ENCODE data around the gene SPTBN5. TPM values are rescaled to one million over a fixed set of nuclear protein-coding genes. Genes with fewer than 3 reads are reported as not detected.
A peak's percentile ranks its signal among the peaks of the same experiment; 100 is the strongest.

Gene SPTBN5
- total and polyA plus RNA-seq, 3 donors from 2014 or later, result 1.4 to 3.1 (median 1.4) TPM

GRCh38 chr15:41885321-41885720, 8.5 kb downstream of the SPTBN5 start:
- intact Hi-C loops (cut with DNase I; ENCODE audit: low total_unique reads), result no loop called here
- no peak overlapping the region for H3K27ac ChIP-seq
- no peak for DNase-seq
- peaks cover 16% of the 10 kb centered on the region for H3K4me1 ChIP-seq
- no peak overlapping the region for H3K4me3 ChIP-seq
- TF ChIP-seq POLR2A (IDR thresholded peaks at IDR 0.05) (no peak), CTCF (IDR thresholded peaks at IDR 0.05) (no peak)
- no peaks in the 10 kb centered on the region for H3K36me3 ChIP-seq (ENCODE audit: low read depth, missing control alignments)
- no peaks in the 10 kb centered on the region for H3K9me3 ChIP-seq
- H3K27me3 ChIP-seq, result no peaks in the 10 kb centered on the region

GRCh38 chr15:41884458-41884857, 9.4 kb downstream of the SPTBN5 start:
- WGBS, 2 donors, result 94% methylated on average over 7 of the region's 7 CpGs
- no peaks in the 10 kb centered on the region for H3K27me3 ChIP-seq
- H3K4me1 ChIP-seq, result peaks cover 16% of the 10 kb centered on the region

GRCh38 chr15:41883484-41883825, 10.4 kb downstream of the SPTBN5 start:
- Histone ChIP-seq H3K27ac (no peak overlapping the region), H3K27me3 (no peaks in the 10 kb centered on the region), H3K9me3 (no peaks in the 10 kb centered on the region), H3K36me3 (ENCODE audit: low read depth, missing control alignments) (no peaks in the 10 kb centered on the region), H3K4me3 (no peak overlapping the region), H3K4me1 (peaks cover 16% of the 10 kb centered on the region)
- no peak for DNase-seq
- no peak for TF ChIP-seq POLR2A (IDR thresholded peaks at IDR 0.05)
- TF ChIP-seq CTCF (IDR thresholded peaks at IDR 0.05), result no peak
- WGBS, 2 donors, result 80 to 88% methylated on average over 1 to 2 of the region's 2 CpGs
- intact Hi-C loops (cut with DNase I; ENCODE audit: low total_unique reads), result no loop called here

More at GRCh38 chr15:41884458-41884857, 9.4 kb downstream of the SPTBN5 start:
- TF ChIP-seq POLR2A (IDR thresholded peaks at IDR 0.05), result no peak
- no peak for TF ChIP-seq CTCF (IDR thresholded peaks at IDR 0.05)
- intact Hi-C loops (cut with DNase I; ENCODE audit: low total_unique reads), result no loop called here
- DNase-seq, result no peak
- Histone ChIP-seq H3K4me3 (no peak overlapping the region), H3K9me3 (no peaks in the 10 kb centered on the region), H3K27ac (no peak overlapping the region), H3K36me3 (ENCODE audit: low read depth, missing control alignments) (no peaks in the 10 kb centered on the region)

GRCh38 chr15:41882689-41883483, 11.0 kb downstream of the SPTBN5 start:
- Histone ChIP-seq H3K4me3 (peak overlapping the region in 1 of 2 donors; percentile 50), H3K4me1 (peaks cover 16% of the 10 kb centered on the region), H3K9me3 (no peaks in the 10 kb centered on the region), H3K27me3 (no peaks in the 10 kb centered on the region), H3K36me3 (ENCODE audit: low read depth, missing control alignments) (no peaks in the 10 kb centered on the region), H3K27ac (no peak overlapping the region)
- peak; percentile 70 for DNase-seq
- intact Hi-C loops (cut with DNase I; ENCODE audit: low total_unique reads), result no loop called here
- TF ChIP-seq CTCF (IDR thresholded peaks at IDR 0.05) (no peak), POLR2A (IDR thresholded peaks at IDR 0.05) (no peak)
- 41 to 61% methylated on average over 10 to 14 of the region's 14 CpGs for WGBS, 2 donors

Data from testis (tissue), 3 donors.